HG03025 (cell line): Measurements from ENCODE around the gene NEK11.
"Not testable (repeated sequence)": the region's sequence is repeated elsewhere in the genome, so short reads cannot be mapped to it uniquely, and the experiment has no call there.

Source experiments
- ATAC-seq: cut with Tn5 transposase; IDR thresholded peaks from one replicate; pipeline ENCODE4 v1.9.1; 2021; ENCODE audit warnings: mild to moderate bottlenecking, moderate library complexity; ENCODE audit not compliant: unreplicated experiment, low FRiP score

NEK11 gene

GRCh38 chr3:131349454-131349853 is 322.8 kb downstream of the NEK11 start:
- ATAC-seq: no peak

- no peak for ATAC-seq
Measured at GRCh38 chr3:131349946-131350347, 323.3 kb downstream of the NEK11 start.

GRCh38 chr3:131350506-131350905 is 323.8 kb downstream of the NEK11 start:
- no peak for ATAC-seq

- no peak for ATAC-seq
Measured at GRCh38 chr3:131353016-131353877, 326.6 kb downstream of the NEK11 start.

GRCh38 chr3:131353986-131354385 is 327.3 kb downstream of the NEK11 start:
- no peak for ATAC-seq

- no peak for ATAC-seq
Measured at GRCh38 chr3:131356006-131356595, 329.4 kb downstream of the NEK11 start.

GRCh38 chr3:131357275-131357674 is 330.6 kb downstream of the NEK11 start:
- no peak for ATAC-seq

- ATAC-seq: no peak
Measured at GRCh38 chr3:131360191-131360755, 333.6 kb downstream of the NEK11 start.

GRCh38 chr3:131361066-131361463 is 334.4 kb downstream of the NEK11 start:
- ATAC-seq: not testable (repeated sequence)

- no peak for ATAC-seq
Measured at GRCh38 chr3:131361464-131362421, 335.1 kb downstream of the NEK11 start.

GRCh38 chr3:131363275-131363674 is 336.6 kb downstream of the NEK11 start:
- ATAC-seq: no peak

- no peak for ATAC-seq
Measured at GRCh38 chr3:131370935-131371687, 344.4 kb downstream of the NEK11 start.

- no peak for ATAC-seq
Measured at GRCh38 chr3:131371688-131372066, 345.0 kb downstream of the NEK11 start.

- no peak for ATAC-seq
Measured at GRCh38 chr3:131374741-131375140, 348.1 kb downstream of the NEK11 start.

GRCh38 chr3:131380821-131381444 is 354.3 kb downstream of the NEK11 start:
- ATAC-seq: peak; percentile 0

- peak; percentile 99 for ATAC-seq
Measured at GRCh38 chr3:131381445-131382291, 355.0 kb downstream of the NEK11 start, which contains the start of gene NUDT16. Gene NUDT16 (plus strand): TSS chr3:131381774. CDS start chr3:131381805, 31 bp downstream.

- no peak for ATAC-seq
Measured at GRCh38 chr3:131386429-131387165, 359.9 kb downstream of the NEK11 start.
